GM19395 (cell line): ENCODE measurements around the gene MON1A.

Experiments
- ATAC-seq: cut with Tn5 transposase; IDR thresholded peaks from one replicate; pipeline ENCODE4 v1.9.1; 2021; ENCODE audit warnings: mild to moderate bottlenecking, moderate library complexity; ENCODE audit not compliant: unreplicated experiment

The MON1A gene

DNA sequence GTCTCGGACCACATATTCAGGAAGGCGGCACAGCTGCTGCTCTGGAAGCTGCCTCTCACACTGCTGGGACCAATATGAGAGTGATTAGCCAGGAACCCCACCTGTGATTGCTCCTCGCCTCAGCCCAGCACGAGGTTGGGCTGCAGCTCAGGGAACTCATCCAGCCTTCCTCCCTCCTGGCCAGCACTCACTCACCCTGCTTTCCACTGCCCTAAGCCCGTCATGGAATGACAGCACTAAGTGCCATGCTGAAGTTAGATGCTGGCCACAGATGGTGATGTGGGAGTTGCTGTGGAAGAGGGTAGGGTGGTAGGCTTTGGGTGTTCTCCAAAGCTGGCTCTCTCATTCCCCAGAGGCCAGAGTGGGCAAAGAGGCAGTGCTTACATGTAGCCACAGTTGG lies 33.3 kb downstream of the MON1A start:
- no peak for ATAC-seq

DNA sequence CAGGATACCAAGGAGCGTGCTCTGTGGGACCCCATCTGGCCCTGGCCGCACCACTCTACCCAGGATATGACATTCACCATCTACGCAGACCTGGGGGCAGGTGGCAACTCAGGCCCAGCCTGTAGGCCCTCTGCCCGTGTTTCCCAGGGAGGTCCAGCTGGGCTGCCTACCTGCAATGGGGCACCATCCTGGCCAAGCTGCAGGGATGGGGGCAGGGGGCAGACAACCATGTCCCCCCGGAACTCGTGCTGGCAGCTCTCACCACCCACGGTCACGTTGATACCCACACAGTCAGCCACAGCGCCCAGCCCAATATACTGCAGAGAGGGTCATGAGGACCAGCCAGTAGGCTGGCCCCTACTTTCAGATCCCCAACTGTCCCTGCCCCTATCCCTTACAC lies 33.8 kb downstream of the MON1A start:
- no peak for ATAC-seq

DNA sequence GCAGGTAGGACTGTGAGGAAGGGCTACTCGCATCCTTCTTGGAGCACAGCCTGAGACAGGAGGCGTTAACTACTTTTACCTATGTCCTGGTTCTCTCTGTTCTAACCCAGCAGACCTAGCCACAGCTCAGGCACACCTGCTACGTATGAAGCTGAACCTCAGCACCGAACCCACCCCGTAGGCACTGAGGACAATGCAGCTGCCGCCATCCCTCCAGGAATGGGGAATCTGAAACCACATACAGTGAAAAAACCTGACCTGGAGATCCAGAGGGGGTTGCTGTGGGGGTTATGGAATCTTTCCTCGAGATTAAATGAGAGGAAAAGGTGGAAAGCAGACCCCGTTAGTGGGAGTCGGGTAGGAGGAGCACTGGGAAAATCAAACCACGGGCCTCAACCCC lies 40.3 kb downstream of the MON1A start:
- no peak for ATAC-seq

DNA sequence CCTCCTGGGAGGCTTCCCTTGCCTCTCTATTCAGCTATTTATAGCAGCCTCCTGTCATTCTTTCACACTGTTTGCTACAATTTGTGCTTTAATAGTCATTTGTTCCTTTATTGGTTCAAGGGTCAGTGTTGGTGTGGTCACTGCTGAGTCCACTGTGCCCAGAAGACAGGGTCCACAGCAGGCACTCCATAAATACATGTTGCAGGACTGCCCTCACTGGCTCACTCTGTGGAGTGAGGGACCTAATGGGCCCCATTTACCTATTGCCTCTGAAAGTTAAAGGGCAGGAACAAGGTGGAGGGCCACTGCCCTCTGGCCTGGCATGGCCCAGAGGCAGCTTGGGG lies 42.7 kb downstream of the MON1A start:
- no peak for ATAC-seq

DNA sequence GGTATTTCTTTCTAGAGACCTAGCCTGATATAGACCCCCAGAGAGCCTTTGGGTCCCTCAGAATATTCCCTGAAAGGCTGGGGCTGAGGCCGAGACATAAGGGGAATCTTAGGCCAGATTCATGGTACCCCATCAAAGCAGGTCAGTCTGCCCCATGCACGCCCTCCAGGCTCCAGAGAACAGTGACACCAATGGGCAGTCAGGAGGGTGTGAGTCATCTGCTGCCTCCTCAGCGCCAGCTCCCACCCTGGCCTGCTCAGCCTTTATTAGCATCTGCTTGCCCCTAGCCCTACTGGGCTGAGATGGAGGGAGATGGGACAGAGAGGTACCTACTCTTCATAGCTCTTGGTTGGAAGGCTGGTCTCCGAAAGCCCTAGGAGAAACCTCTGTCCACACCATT lies 45.6 kb downstream of the MON1A start:
- no peak for ATAC-seq

DNA sequence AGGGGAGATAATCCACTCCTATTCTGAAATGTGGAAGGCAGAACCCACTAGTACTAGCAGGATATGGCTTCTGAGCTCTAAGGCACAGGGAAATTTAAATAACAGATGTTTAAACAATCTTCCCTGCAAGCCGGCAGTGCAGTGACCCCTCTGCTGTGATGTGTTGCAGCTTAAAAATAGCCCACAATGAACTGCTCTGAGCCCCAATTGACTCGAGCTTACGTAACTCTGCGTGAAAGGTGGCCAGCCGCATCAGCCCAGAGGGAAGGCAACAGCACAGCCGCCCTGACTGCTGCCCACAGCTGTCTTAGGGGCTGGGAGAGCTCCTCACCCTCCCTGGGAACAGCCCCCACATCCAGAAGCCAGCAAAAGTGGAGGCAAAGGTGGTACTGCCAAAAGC lies 47.4 kb downstream of the MON1A start:
- no peak for ATAC-seq

DNA sequence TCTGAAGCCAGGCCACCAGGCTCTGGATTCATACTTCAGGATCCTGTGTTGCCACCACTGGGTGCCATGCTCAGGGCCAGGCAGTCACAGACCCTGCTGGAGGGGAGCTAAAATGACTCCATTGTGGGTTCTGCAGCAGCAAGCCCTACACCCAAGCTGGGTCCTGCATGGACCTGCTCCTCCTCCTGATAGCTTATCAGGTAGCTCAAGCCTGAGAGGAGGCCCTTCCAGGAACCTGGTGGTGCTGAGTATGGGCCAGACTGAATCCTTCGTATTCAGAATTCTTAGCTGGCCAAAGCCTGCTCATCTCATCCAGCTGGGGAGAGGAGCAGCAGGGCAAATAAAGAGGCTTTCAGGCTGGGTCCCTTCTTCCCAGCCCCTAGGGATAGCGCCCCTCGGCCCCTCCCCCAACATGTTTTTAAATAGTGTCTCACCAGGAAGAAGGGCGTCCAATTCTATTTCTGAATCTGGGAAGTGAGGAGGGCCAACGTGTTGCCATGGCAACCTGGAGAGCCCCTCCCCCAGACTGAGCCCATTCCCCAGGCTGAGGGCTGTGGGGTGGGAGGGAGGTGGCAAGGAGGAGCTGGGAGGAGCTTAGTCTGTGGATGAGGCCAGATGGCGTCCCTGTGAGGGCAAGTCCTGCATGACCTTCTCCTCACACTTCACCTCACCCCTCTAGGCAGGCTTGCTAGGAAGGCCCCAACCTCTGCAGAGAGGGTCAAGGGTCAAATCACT lies 48.9 kb downstream of the MON1A start:
- no peak for ATAC-seq

DNA sequence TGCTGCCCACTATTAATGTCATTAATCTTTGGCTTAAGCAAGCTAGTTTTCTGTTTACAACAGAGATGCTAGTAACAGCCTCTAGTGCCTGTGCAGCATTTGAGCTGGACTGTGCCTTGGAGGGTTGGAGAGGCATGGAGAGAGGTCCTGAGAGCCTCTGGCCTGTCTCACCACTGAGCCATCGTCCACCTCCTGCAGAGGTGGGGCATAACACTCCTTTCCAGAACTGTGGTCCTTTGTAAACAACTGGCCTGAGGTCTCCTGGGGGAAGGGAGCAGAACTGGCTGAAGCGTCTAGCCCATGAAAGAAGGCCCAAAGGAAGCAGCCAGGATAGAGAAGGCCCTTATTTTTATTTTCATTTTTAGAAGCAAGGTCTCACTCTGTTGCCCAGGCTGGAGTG lies 49.9 kb downstream of the MON1A start:
- ATAC-seq, result no peak

DNA sequence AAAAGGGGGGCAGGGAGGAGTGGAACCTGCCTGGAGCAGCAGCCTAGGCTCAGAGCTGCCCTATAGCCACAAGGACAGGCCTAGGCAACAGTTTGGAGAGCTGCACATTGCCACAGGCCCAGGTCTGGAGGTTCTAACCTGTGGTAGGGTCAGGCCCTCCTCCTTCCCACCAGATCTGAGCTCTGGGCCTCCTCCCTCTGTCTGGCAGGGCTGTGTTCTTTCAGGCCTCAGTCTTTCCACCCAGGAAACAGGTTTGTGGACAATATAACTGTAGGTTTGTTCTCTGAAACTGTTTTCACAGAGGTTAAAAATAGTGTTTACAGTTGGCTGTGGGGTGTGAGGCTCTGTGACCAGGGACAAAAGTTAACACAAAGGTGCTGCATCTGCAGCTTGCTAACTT lies 50.9 kb downstream of the MON1A start:
- no peak for ATAC-seq

DNA sequence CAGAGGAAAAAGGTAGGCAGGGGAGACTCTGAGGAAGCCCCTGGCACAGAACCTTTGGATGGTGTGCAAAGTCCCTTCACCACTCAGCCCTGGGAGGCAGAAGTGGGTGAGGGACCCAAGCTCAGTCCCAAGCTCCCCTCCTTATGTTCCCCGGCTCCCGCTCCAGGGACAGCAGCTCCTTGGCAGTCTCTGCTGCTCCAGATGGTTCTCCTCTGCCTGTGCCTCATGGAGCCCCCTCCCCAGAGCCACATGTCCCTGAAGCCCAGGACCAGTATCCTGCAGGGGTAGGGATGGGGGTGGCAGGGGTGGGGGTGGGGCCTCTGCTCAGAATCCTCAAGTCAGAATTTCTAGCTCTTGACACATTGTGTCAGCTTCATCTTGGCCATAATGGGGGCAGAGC lies 51.9 kb downstream of the MON1A start:
- ATAC-seq, result no peak

DNA sequence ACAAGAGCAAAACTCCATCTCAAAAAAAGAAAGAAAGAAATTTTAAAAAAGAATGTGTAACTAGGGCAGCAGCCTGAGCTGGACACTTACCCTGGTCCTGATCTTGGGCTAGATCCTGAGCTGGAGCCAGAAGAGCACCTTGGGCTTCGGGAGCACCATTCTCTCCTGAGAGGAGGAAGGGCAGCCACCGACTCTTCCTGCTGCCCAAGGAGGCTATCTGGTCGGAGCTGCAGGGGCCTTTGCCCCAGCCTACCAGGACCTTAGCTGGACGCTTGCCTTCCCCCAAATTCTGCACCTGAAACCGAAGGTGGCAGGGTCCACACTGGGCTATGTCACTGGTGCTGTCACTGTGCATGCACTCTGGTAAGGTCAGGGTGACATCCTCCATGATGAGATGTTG lies 53.0 kb downstream of the MON1A start:
- ATAC-seq, result no peak

DNA sequence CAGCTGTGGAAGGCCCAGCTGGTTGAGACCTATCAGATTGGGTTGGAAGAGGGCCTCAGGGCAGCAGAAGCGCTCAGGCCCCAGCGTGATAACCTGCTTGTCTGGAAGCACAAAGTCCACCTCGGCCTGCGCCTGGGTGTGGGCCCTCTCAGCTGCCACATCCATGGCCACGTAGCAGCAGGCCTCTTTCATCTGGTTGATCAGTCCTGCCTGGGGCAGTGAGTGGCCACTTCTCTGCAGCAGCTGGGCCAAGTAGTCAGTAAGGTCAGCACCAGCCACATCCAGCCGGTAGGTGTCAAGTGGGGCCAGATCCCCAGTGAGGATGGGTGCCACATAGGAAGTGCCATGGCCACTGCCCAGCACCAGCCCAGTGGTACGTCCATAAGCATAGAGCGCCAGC lies 56.0 kb downstream of the MON1A start:
- ATAC-seq, result no peak

DNA sequence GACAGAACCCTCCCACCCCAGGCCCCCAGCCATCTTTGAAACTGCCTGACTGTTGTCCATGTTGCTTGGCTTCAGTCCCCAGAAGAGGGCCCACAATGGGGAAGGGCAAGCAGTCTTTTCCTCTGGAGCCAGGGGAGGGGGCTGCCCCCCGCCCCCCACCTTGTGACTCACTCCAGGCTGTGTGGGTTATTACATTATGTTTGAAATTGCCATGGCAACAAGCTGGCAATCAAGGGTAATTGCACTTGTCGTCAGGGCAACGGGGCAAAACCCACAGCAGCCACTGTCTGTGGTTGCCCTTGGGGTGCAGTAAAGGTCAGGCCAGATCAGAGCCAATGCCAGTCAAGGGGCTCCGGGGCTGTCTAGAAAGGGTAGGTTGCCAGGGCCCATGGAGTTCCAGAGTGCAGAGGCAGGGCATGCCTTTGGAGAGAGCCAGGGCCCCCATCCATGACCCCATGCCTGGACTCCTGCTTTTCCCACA lies 56.8 kb downstream of the MON1A start:
- no peak for ATAC-seq

DNA sequence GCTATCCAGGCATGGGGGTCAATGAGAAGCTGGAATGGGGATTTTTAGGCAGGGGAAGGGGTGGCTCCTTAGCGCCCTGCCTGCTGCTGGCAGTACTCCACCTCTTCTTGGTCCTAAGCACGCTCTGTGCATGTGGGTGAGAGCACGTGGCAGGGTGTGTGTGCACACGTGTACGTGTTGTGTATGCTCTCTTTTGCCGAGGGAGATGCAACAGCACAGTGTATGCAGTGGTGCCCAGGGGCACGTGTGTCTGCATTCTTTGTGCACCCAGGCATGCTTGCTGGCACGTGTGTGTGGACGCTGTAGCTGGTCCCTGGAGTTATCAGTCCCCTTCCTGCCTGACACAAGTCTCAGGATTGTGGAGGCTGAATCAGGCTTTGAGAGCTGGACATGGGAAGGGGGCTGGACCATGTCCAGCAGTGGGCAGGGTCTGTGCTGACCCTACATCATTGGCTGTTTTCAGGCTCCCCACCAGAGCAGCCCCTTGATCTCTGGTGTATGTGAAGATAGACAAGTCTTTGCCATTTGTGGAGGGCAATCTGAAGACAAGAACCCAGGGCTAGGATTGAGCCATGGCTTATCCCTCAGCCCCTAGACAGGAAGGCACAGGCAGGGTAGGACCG lies 58.0 kb downstream of the MON1A start:
- ATAC-seq, result no peak

DNA sequence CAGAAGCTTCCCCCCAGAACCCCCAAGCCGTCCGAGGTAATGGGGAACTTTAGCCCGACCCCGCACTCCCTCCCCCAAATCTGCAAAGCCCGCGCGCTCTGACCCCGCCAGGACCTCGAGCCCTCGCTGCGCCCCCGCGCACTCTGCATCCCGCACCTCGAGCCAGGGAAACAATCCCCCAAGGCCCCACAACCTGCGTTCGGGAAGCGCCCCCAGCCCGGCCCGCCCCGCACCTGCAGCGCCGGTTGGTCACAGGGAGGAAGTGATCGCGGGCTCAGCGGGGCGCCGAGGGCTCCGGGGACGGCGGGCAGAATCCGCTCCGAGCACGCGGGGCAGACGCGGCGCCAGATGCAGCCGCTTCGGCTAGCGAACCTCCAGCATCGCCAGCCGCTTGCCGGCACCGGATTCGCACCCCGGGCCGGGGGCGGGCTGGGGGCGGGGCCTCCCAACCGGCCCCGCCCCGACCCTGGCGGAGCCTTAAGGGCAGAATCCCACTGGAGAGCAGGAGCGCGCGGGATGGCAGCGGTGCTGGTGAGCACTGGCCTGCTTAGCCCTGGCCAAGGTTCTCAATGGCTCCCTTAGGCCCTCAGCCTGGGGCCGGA lies 60.0 kb downstream of the MON1A start, which contains the start of gene CAMKV:
Gene CAMKV (minus strand): TSS at position 382 of the 602 bp plus-strand sequence. CDS start 7,518 bp downstream, outside the sequence.
- no peak for ATAC-seq

DNA sequence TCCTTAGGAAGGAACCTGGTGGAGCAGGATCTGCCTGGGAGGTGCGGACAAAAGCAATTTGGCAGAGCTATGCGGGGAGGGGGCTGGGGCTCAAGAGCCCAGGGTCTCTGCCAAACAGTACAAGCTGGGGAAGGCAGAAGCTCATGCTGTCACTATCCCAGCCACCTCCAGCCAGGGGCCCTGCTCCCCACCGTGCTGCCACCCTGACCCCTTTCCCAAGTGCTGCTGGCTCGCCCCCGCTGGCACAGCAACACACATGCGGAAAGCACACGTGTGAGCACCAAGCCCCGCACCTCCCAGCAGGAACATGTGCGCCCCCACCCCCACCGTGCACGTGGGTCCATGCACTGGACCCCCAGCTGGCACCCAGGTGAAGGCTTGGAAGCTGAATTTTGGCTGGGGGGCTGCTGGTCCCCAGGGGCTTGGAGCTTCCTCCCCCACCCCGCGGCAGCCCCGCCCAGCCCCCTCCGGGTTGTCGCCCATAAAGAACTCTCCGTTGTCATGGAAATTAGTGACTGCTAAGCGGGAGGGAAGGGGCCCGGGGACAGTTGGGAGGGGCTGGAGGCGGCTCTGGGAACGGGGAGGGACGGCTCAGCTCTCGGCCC lies 60.6 kb downstream of the MON1A start:
- ATAC-seq, result no peak

DNA sequence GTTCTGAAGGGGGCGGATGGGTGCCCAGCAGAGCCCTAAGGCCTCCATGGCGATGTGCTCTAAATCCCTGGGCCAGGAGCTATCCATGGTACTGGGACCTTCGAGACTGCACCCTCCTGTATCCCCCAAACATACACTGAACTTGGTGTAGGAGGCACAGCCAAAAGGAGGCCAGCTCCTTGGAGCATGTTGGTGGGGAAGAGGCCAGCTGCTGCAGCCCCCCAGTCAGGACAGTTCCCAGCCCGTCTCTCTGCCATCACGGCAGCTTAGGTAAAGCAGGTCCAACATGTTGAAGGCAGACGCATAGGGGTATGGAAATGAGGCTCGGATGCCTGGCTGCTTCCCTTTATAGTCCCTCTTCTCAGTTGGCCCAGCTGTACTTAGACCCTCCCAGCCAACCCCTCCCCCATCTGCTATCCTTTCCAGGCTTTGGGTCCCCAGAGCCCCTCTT lies 61.7 kb downstream of the MON1A start:
- no peak for ATAC-seq

DNA sequence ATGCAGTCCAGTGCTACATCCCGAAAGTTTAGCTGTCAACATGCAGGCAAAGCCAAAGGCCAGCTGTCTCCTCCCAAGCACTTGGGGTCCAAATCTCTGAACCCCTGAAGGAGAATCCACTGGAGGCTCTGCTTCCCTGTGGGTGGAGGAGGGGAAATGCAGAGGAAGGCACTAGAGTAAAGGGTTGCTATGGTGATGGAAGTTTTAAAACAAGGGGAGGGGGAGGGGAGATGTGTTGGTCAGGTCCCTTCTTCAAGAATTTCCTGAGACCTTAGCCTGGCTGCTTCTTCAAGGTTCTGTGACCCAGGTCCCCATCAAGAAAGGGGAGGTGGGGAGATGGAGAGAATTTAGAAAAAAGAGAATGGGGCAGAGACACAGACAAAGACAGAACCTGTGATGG lies 62.2 kb downstream of the MON1A start:
- ATAC-seq, result no peak

DNA sequence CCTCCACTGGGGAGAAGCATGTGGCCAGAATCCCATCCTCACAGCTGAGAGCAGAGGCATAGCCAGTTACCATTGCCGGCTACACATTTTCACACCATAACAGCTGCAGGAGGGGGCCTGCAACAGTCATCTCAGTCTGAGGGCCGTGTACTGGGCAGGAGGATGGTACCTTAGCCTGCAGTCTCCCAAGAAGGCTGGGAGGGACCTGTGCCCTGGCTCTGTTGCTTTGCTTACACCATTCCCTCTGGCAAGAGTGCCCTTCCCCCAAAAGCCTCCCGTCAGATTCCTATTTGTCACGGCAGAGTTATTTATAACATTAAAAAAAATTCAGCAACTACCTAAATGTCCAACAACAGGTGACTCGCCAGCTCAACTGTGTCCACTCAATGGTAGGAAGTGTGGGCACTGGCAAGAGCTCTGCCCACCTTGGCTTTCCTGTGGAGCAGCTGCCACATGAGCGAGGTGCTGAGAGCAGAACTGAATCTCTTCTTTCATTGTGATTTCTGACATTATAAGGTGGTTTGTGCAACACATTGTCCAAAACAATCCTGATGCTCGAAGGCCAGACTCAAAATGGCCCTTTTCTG lies 64.3 kb downstream of the MON1A start:
- no peak for ATAC-seq

DNA sequence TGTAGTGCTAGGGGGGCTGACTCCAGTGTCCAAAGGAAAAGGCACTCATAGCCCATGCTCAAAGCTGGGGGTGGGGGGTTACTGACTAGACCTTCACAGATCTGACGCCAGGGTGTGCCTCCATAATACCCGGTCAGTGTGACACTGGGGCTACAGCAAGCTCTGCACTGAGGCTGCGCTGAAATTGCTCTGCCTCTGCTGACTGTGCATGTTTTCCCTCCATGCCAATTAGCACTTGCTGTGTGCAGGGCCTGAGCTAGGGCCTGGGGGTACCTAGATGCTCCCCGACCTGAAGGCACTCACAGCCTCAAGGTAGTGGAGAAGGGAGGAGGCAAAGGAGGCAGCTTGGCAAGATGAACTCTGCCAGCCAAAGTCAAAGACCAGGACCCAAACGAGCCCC lies 65.1 kb downstream of the MON1A start:
- ATAC-seq, result no peak

DNA sequence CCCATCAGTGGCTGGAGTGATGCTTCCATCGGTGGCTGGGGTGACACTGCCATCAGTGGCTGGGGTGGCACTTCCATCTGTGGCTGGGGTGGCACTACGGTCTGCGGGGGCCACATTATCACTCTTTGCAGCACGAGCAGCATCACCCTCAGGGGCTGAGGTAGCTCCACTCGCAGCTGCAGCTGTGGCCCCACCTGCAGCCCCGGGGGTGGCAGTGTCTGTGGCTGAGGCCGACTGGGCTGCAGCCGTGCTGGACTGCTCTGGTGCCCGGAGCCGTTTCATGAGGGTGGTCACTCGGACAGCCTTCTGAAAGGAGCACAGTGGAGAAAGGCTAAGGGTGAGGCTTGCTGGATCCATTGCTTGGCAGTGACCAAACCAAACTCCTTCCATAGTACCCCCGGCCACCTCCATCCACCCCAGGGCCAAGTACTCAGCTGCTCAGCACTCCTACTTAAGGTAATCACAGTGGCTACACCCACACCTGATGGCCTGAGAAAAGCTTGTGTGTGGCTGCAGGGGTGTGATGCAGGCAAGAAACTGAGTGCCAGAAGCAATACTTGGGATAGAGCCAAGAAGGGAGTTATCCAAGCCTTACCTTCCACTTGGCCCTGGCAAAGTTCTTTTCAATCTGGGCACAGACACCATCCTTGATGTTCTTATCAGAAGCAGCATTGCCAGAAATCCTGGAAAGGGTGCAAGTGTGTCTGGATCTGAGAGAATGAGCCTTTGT lies 69.9 kb downstream of the MON1A start:
- no peak for ATAC-seq
